Measurements from ENCODE around the gene CDH16.

DNA sequence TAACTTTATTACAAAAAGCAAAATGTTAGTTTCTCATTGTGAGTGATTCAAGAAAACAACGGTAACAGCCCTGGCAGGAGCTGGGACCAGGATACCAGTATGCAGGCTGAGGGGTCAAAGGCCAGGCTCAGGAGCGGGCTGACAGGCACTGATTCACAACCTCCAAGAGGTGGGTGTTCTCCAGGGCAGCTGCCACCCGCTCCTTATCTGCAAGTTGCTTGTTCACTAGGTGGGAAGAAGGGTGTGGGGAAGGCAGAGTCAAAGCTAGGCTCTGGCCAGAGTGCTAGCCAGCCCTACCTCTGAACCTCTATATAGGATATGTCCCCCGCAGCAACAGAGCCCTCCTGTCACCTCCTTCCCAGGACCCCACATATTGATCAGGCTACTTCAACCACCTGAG lies 13.4 kb upstream of the CDH16 start:
- TF ChIP-seq CTCF (IDR thresholded peaks at IDR 0.05; ENCODE audit: low read depth, low read length) (no peak), EZH2phosphoT487 (IDR thresholded peaks at IDR 0.05; ENCODE audit: low read depth) (no peak)
